H1 (cell line): ENCODE measurements around the gene CMIP. TPM values are rescaled to one million over a fixed set of nuclear protein-coding genes. Genes with fewer than 3 reads are reported as not detected.

Experiments
- CTCF ChIA-PET: fragments of 300-600 bp; sonication (Branson Sonifier 250); formaldehyde crosslinking; loops from one replicate; lab custom pipeline; 2021; ENCODE audit not compliant: partially characterized antibody; lab: Charles Lee
- POLR2A ChIA-PET: fragments of 300-600 bp; sonication (Branson Sonifier 250); formaldehyde crosslinking; loops from one replicate; lab custom pipeline; 2021; ENCODE audit warnings: inconsistent platforms; ENCODE audit not compliant: partially characterized antibody; lab: Charles Lee
- DNase-seq, 2 experiments: peaks; one replicate each; pipeline versions ENCODE4 v3.0.0 to v3.0.0-alpha.2; 2010 to 2022; ENCODE audit warnings: low spot score in 2 of 2, low read depth in 1 of 2, mixed read lengths in 1 of 2
- FAIRE-seq: peaks from 2 replicates; lab custom pipeline; 2011; peaks lifted over from hg19 to GRCh38; lab: Jason Lieb, UNC
- H2AFZ ChIP-seq: 2 replicates; pipeline ENCODE4 v1.8.1; 2012; ENCODE audit warnings: low read length, inconsistent platforms
- H2AK5ac ChIP-seq: 2 replicates; pipeline ENCODE4 v1.6.1; 2013; ENCODE audit warnings: low read depth, low read length
- H2BK120ac ChIP-seq: replicated peaks from 2 replicates; pipeline ENCODE3; 2013; ENCODE audit warnings: low read depth, low read length, inconsistent platforms
- H2BK12ac ChIP-seq: 2 replicates; pipeline ENCODE4 v1.6.1; 2013; ENCODE audit warnings: low read depth, low read length
- H2BK15ac ChIP-seq: 2 replicates; pipeline ENCODE4 v1.6.1; 2013; ENCODE audit warnings: low read length
- H2BK20ac ChIP-seq: 2 replicates; pipeline ENCODE4 v1.6.1; 2013; ENCODE audit warnings: low read length
- H2BK5ac ChIP-seq: 2 replicates; pipeline ENCODE4 v1.6.1; 2013; ENCODE audit warnings: low read depth, low read length
- H3K14ac ChIP-seq: 2 replicates; pipeline ENCODE4 v1.6.1; 2013; ENCODE audit warnings: inconsistent platforms; ENCODE audit not compliant: insufficient read length
- H3K18ac ChIP-seq: 2 replicates; pipeline ENCODE4 v1.6.1; 2013; ENCODE audit warnings: low read length; ENCODE audit errors: extremely low read depth
- H3K23ac ChIP-seq: 2 replicates; pipeline ENCODE4 v1.6.1; 2013; ENCODE audit warnings: inconsistent platforms; ENCODE audit not compliant: insufficient read length
- H3K23me2 ChIP-seq: 2 replicates; pipeline ENCODE4 v1.6.1; 2013; ENCODE audit warnings: low read depth, low read length
- H3K27ac ChIP-seq: 2 replicates; pipeline ENCODE4 v1.6.1; 2011; ENCODE audit warnings: low read depth, low read length, inconsistent platforms
- H3K27me3 ChIP-seq, 4 experiments: replicated peaks in 1 of 4; 1 replicate in 1 of 4; 2 replicates in 3 of 4; pipeline versions ENCODE4 v1.6.1 to v1.8.1; 2011 to 2013; ENCODE audit warnings: low read length in 3 of 4, mild to moderate bottlenecking in 3 of 4, inconsistent platforms in 2 of 4, mixed read lengths in 2 of 4, moderate library complexity in 1 of 4; ENCODE audit not compliant: control insufficient read depth in 3 of 4, insufficient read depth in 3 of 4; ENCODE audit errors: extremely low read depth in 1 of 4
- H3K36me3 ChIP-seq, 4 experiments: 2 replicates each; pipeline versions ENCODE4 v1.6.1 to v1.8.1; 2011 to 2013; ENCODE audit warnings: mild to moderate bottlenecking in 4 of 4, low read length in 3 of 4, moderate library complexity in 2 of 4, control low read depth in 1 of 4, inconsistent platforms in 1 of 4; ENCODE audit not compliant: insufficient read depth in 4 of 4, control insufficient read depth in 2 of 4
- H3K4ac ChIP-seq: replicated peaks from 2 replicates; pipeline ENCODE3; 2013; ENCODE audit warnings: low read length, low read depth, mixed read lengths, inconsistent platforms; ENCODE audit not compliant: insufficient read length
- H3K4me1 ChIP-seq, 4 experiments: replicated peaks in 1 of 4; 1 replicate in 1 of 4; 2 replicates in 3 of 4; pipeline versions ENCODE4 v1.6.1 to v1.8.1; 2011 to 2013; ENCODE audit warnings: low read length in 3 of 4, inconsistent platforms in 2 of 4, mixed read lengths in 1 of 4; ENCODE audit not compliant: insufficient read depth in 4 of 4, control insufficient read depth in 3 of 4
- H3K4me2 ChIP-seq, 2 experiments: 2 replicates each; pipeline versions ENCODE4 v1.6.1 to v1.8.1; 2011 to 2013; ENCODE audit warnings: low read depth in 2 of 2, low read length in 2 of 2, control low read depth in 1 of 2, inconsistent platforms in 1 of 2, mild to moderate bottlenecking in 1 of 2; ENCODE audit not compliant: insufficient read depth in 1 of 2
- H3K4me3 ChIP-seq, 4 experiments: fragments of 200-600, 300-600 bp in 1 of 4; sonication (generic), shearing (Covaris generic), sonication (Bioruptor Twin) in 1 of 4; 2 replicates each; pipeline versions ENCODE4 v1.5.1 to v1.8.1; 2011 to 2016; ENCODE audit warnings: low read length in 4 of 4, low read depth in 3 of 4, control low read depth in 2 of 4, inconsistent platforms in 2 of 4, mild to moderate bottlenecking in 2 of 4, mixed read lengths in 1 of 4, moderate library complexity in 1 of 4; ENCODE audit not compliant: insufficient read depth in 2 of 4; ENCODE audit errors: extremely low read depth in 1 of 4
- H3K56ac ChIP-seq: replicated peaks from 2 replicates; pipeline ENCODE3; 2013; ENCODE audit warnings: low read depth, mild to moderate bottlenecking, mixed read lengths, low read length, inconsistent platforms; ENCODE audit not compliant: insufficient read length
- H3K79me1 ChIP-seq: 2 replicates; pipeline ENCODE4 v1.6.1; 2013; ENCODE audit warnings: low read depth, low read length, control low read depth
- H3K79me2 ChIP-seq, 2 experiments: 2 replicates each; pipeline versions ENCODE4 v1.6.1 to v1.8.1; 2012 to 2013; ENCODE audit warnings: low read length in 2 of 2, mild to moderate bottlenecking in 2 of 2, inconsistent platforms in 1 of 2; ENCODE audit not compliant: insufficient read depth in 2 of 2, control insufficient read depth in 1 of 2
- H3K9ac ChIP-seq, 4 experiments: replicated peaks in 1 of 4; 1 replicate in 1 of 4; 2 replicates in 3 of 4; pipeline versions ENCODE4 v1.6.1 to v1.8.1; 2011 to 2013; ENCODE audit warnings: low read depth in 3 of 4, low read length in 3 of 4, control low read depth in 2 of 4, mild to moderate bottlenecking in 2 of 4, moderate library complexity in 2 of 4, inconsistent platforms in 1 of 4; ENCODE audit errors: extremely low read depth in 1 of 4
- H3K9me3 ChIP-seq, 2 experiments: 2 replicates each; pipeline versions ENCODE4 v1.6.1 to v1.8.1; 2012 to 2013; ENCODE audit warnings: mild to moderate bottlenecking in 2 of 2, moderate library complexity in 2 of 2, control low read depth in 1 of 2, inconsistent platforms in 1 of 2, low read depth in 1 of 2, low read length in 1 of 2, mixed read lengths in 1 of 2; ENCODE audit not compliant: insufficient read depth in 2 of 2
- H4K20me1 ChIP-seq, 2 experiments: replicated peaks in 1 of 2; 2 replicates each; pipeline versions ENCODE3 to v1.8.1; 2011 to 2013; ENCODE audit warnings: inconsistent platforms in 2 of 2, low read length in 2 of 2, mild to moderate bottlenecking in 1 of 2; ENCODE audit not compliant: insufficient read depth in 2 of 2, control insufficient read depth in 1 of 2
- H4K5ac ChIP-seq: 2 replicates; pipeline ENCODE4 v1.6.1; 2013; ENCODE audit warnings: low read length, low read depth, mixed read lengths, inconsistent platforms; ENCODE audit not compliant: insufficient read length
- H4K8ac ChIP-seq: 2 replicates; pipeline ENCODE4 v1.8.0; 2013; ENCODE audit warnings: mild to moderate bottlenecking, moderate library complexity, low read length, inconsistent platforms; ENCODE audit not compliant: insufficient read depth; ENCODE audit errors: extremely low read depth
- H4K91ac ChIP-seq: replicated peaks from 2 replicates; pipeline ENCODE3; 2013; ENCODE audit warnings: low read length, mixed read lengths, inconsistent platforms; ENCODE audit not compliant: insufficient read length
- ASH2L ChIP-seq: fragments of 200-600, 300-600 bp; sonication (generic); IDR thresholded peaks from one replicate; pipeline ENCODE4 v1.7.1; 2017; ENCODE audit warnings: low read length
- KDM1A ChIP-seq: fragments of 200-600, 300-600 bp; sonication (generic); IDR thresholded peaks from 2 replicates; pipeline ENCODE4 v1.7.1; 2016; ENCODE audit warnings: mild to moderate bottlenecking, low read length, borderline replicate concordance
- NANOG ChIP-seq: IDR thresholded peaks from 2 replicates; pipeline ENCODE4 v1.6.1; 2011; ENCODE audit warnings: low read length, low read depth, mild to moderate bottlenecking, inconsistent platforms; ENCODE audit not compliant: insufficient read depth, poor library complexity, severe bottlenecking
- TAF1 ChIP-seq: IDR thresholded peaks from 2 replicates; pipeline ENCODE4 v1.6.1; 2011; ENCODE audit warnings: mild to moderate bottlenecking, low read depth, low read length
- WGBS, 2 experiments: shearing (Covaris generic) in 1 of 2; methylation state at CpG; one replicate each; pipeline versions ENCODE4 v1.1.6 to v1.1.7; 2013 to 2015; ENCODE audit warnings: low lambda C conversion rate in 2 of 2, mixed read lengths in 2 of 2, inconsistent platforms in 1 of 2, low coverage in 1 of 2, missing lambda C conversion rate in 1 of 2; ENCODE audit not compliant: insufficient replicate concordance in 2 of 2, insufficient coverage in 1 of 2, insufficient read length in 1 of 2; ENCODE audit errors: extremely low coverage in 1 of 2, missing lambda C conversion rate in 1 of 2; 5-methylcytosine and 5-hydroxymethylcytosine counted together
- polyA plus RNA-seq, 7 experiments: library from polyadenylated mRNA; depleted of rRNA in 3 of 7; stranded (reverse) in 5 of 7; unstranded in 2 of 7; fragments of >200 nt in 5 of 7; fragments of 200-250 nt in 2 of 7; gene quantifications; 1 replicate in 5 of 7; 2 replicates in 1 of 7; 4 replicates in 1 of 7; pipeline versions ENCODE4 v1.2.1 to v1.2.3, GENCODE V29; 2011 to 2013; ENCODE audit warnings: missing spikeins in 2 of 7, mixed read lengths in 2 of 7
- total RNA-seq: library from RNA; stranded (reverse); fragmentation: NEBNext Ultra II Directional; extraction: Animal tissue kit (Norgen Biotek cat#: 25700); gene quantifications from 2 replicates; pipeline ENCODE4 v1.2.1, GENCODE V29; 2021

Gene CMIP
- total and polyA plus RNA-seq, 2 of the 8 experiments (the other 6 are each of a cell fraction or from before 2014, with no cell fraction given) = 7.9 to 53.2 TPM

- Histone ChIP-seq H3K9me3 (no peaks in the 10 kb centered on the region), H3K27me3 (peaks cover 0 to 3% (median 1%) of the 10 kb centered on the region in 4 experiments; a peak in 3 of 7 replicates), H3K36me3 (no peaks in the 10 kb centered on the region), H3K4ac (no peak overlapping the region), H4K91ac (no peak overlapping the region), H2AK5ac (no peak overlapping the region), H2BK12ac (no peak overlapping the region; the same call in 1 of the 2 replicates), H3K27ac (no peak overlapping the region), H2BK15ac (no peak overlapping the region), H4K20me1 (peaks cover 14 to 29% of the 10 kb centered on the region in 2 experiments), H2BK20ac (no peak overlapping the region), H2AFZ (no peak overlapping the region), H3K23ac (no peak overlapping the region), H3K56ac (no peak overlapping the region), H3K4me2 (peak overlapping the region; percentile 71 to 98), H3K9ac (peak overlapping the region; percentile 68 to 85 (median 76); a peak in 6 of 7 replicates), H3K79me2 (peaks cover 32 to 52% of the 10 kb centered on the region in 2 experiments), H3K14ac (no peak overlapping the region), H2BK5ac (no peak overlapping the region), H2BK120ac (no peak overlapping the region), H3K79me1 (peaks cover 24% of the 10 kb centered on the region), H3K18ac (peak overlapping the region; percentile 5; the same call in 1 of the 2 replicates), H3K4me3 (peak overlapping the region; percentile 46 to 79 (median 78)), H4K8ac (peak overlapping the region; percentile 86; the same call in 1 of the 2 replicates), H4K5ac (no peak overlapping the region), H3K23me2 (peaks cover 13% of the 10 kb centered on the region; the same call in 1 of the 2 replicates), H3K4me1 (peaks cover 3 to 35% (median 19%) of the 10 kb centered on the region in 4 experiments)
- FAIRE-seq (no peak), DNase-seq (peak in 1 of 2 experiments; percentile 61)
- ChIA-PET CTCF (interaction anchor here (0.5 to 1.1 kb wide), 2 partner anchors 21 to 279 kb away, joined by 3 read pairs; no protein-coding TSS in a partner anchor), POLR2A (interaction anchor here (1.0 to 1.8 kb wide), 4 partner anchors 14 to 284 kb away, joined by 3 to 4 read pairs (median 3); no protein-coding TSS in a partner anchor)
- no peak for TF ChIP-seq KDM1A
- no peak for TF ChIP-seq NANOG
- peak; percentile 33; the same call in 1 of the 2 replicates for TF ChIP-seq TAF1
- peak; percentile 32 for TF ChIP-seq ASH2L
- WGBS, 2 experiments = 1% methylated on average over 24 of the region's 62 CpGs; no CpG with 5 or more reads in 1 of the 2 experiments
Observed at GRCh38 chr16:81445143-81445961, 744 bp downstream of the CMIP start.
